Middle frontal gyrus (tissue), 1 donor: ENCODE results near the gene ALAD.
"Not testable (repeated sequence)": the region's sequence is repeated elsewhere in the genome, so short reads cannot be mapped to it uniquely, and the experiment has no call there.

Source experiments
- DNase-seq: peaks from one replicate; pipeline ENCODE4 v3.0.0-alpha.2; 2015; ENCODE audit warnings: low spot score; ENCODE audit errors: extremely low spot score

Gene ALAD

GRCh38 chr9:113401027-113401792 lies at the start of gene ALAD:
Gene ALAD, minus strand, starts transcription at chr9:113401284. Its CDS starts 7,725 bp downstream, at chr9:113393559.
- DNase-seq: peak; percentile 99

GRCh38 chr9:113449376-113449775 lies 48.3 kb upstream of the ALAD start:
- no peak for DNase-seq

GRCh38 chr9:113446323-113446740 lies 45.2 kb upstream of the ALAD start:
- DNase-seq: peak; percentile 71

- DNase-seq: no peak
Observed at GRCh38 chr9:113444736-113445135, 43.7 kb upstream of the ALAD start.

GRCh38 chr9:113437716-113438115 lies 36.6 kb upstream of the ALAD start:
- not testable (repeated sequence) for DNase-seq

GRCh38 chr9:113436728-113437515 lies 35.8 kb upstream of the ALAD start:
- DNase-seq: no peak

GRCh38 chr9:113431191-113431590 lies 30.1 kb upstream of the ALAD start:
- no peak for DNase-seq

GRCh38 chr9:113428062-113428615 lies 27.1 kb upstream of the ALAD start:
- no peak for DNase-seq

GRCh38 chr9:113427629-113428028 lies 26.5 kb upstream of the ALAD start:
- no peak for DNase-seq

- no peak for DNase-seq
Observed at GRCh38 chr9:113426701-113427100, 25.6 kb upstream of the ALAD start.

- no peak for DNase-seq
Observed at GRCh38 chr9:113425072-113425471, 24.0 kb upstream of the ALAD start.

GRCh38 chr9:113421726-113422125 lies 20.6 kb upstream of the ALAD start:
- DNase-seq: no peak

GRCh38 chr9:113417370-113417769 lies 16.3 kb upstream of the ALAD start:
- DNase-seq: no peak

- no peak for DNase-seq
Observed at GRCh38 chr9:113416149-113416721, 15.2 kb upstream of the ALAD start.

- DNase-seq: peak; percentile 88
Observed at GRCh38 chr9:113410207-113410864, 9.3 kb upstream of the ALAD start, which contains the start of the genes C9orf43 and POLE3. Gene C9orf43, plus strand, starts transcription at chr9:113410747. Its CDS starts 2,747 bp downstream, at chr9:113413494. Gene POLE3, minus strand, starts transcription at chr9:113410675. Its CDS starts 382 bp downstream, at chr9:113410293.

- no peak for DNase-seq
Observed at GRCh38 chr9:113409883-113410206, 8.8 kb upstream of the ALAD start.

GRCh38 chr9:113409481-113409880 lies 8.4 kb upstream of the ALAD start:
- no peak for DNase-seq

- not testable (repeated sequence) for DNase-seq
Observed at GRCh38 chr9:113406873-113407511, 5.9 kb upstream of the ALAD start.

- DNase-seq: not testable (repeated sequence)
Observed at GRCh38 chr9:113406353-113406752, 5.3 kb upstream of the ALAD start.

GRCh38 chr9:113403646-113404045 lies 2.6 kb upstream of the ALAD start:
- DNase-seq: no peak
